ENCODE measurements around the gene MIR17HG.

The MIR17HG gene

GRCh38 chr13:91368676-91369440 lies 21.4 kb downstream of the MIR17HG start:
- no peak for DNase-seq (ENCODE audit: low spot score)

- DNase-seq (ENCODE audit: low spot score), result no peak
Observed at GRCh38 chr13:91369441-91369831, 21.9 kb downstream of the MIR17HG start.

GRCh38 chr13:91370501-91370900 lies 23.0 kb downstream of the MIR17HG start:
- no peak for DNase-seq (ENCODE audit: low spot score)

GRCh38 chr13:91372911-91373310 lies 25.4 kb downstream of the MIR17HG start:
- DNase-seq (ENCODE audit: low spot score), result no peak

- peak; percentile 29 for DNase-seq (ENCODE audit: low spot score)
Observed at GRCh38 chr13:91375116-91375729, 27.7 kb downstream of the MIR17HG start.

- no peak for DNase-seq (ENCODE audit: low spot score)
Observed at GRCh38 chr13:91381371-91381770, 33.9 kb downstream of the MIR17HG start.

- no peak for DNase-seq (ENCODE audit: low spot score)
Observed at GRCh38 chr13:91383836-91384235, 36.3 kb downstream of the MIR17HG start.

- no peak for DNase-seq (ENCODE audit: low spot score)
Observed at GRCh38 chr13:91384896-91385295, 37.4 kb downstream of the MIR17HG start.

GRCh38 chr13:91389186-91389585 lies 41.7 kb downstream of the MIR17HG start:
- DNase-seq (ENCODE audit: low spot score), result no peak

GRCh38 chr13:91397595-91397994 lies 50.1 kb downstream of the MIR17HG start:
- DNase-seq (ENCODE audit: low spot score), result no peak

GRCh38 chr13:91398413-91399188 lies 51.1 kb downstream of the MIR17HG start, which contains the start of gene GPC5:
Gene GPC5, plus strand, starts transcription at chr13:91398621.
- peak; percentile 96 for DNase-seq (ENCODE audit: low spot score)

- no peak for DNase-seq (ENCODE audit: low spot score)
Observed at GRCh38 chr13:91399189-91400062, 51.9 kb downstream of the MIR17HG start.

GRCh38 chr13:91400063-91400399 lies 52.5 kb downstream of the MIR17HG start:
- DNase-seq (ENCODE audit: low spot score), result no peak

GRCh38 chr13:91400671-91401070 lies 53.2 kb downstream of the MIR17HG start:
- no peak for DNase-seq (ENCODE audit: low spot score)

GRCh38 chr13:91401920-91402319 lies 54.4 kb downstream of the MIR17HG start:
- no peak for DNase-seq (ENCODE audit: low spot score)
